Heart right ventricle (tissue), 16 donors: ENCODE data around the gene COPS6. TPM values are rescaled to one million over a fixed set of nuclear protein-coding genes. Genes with fewer than 3 reads are reported as not detected.

Experiments used
- ATAC-seq, 8 donors: fragments of 200-7000 bp; cut with Tn5 transposase; one replicate each; pipeline ENCODE4 v1.9.1; 2020; ENCODE audit warnings: mild to moderate bottlenecking in 8 of 8, moderate library complexity in 8 of 8, moderate number of reproducible peaks in 1 of 8
- DNase-seq, 2 donors: peaks; one replicate each; pipeline ENCODE4 v3.0.0-alpha.2; 2020
- H3K27ac ChIP-seq, 10 donors: fragments of 200-600 bp; sonication (generic) in 2 of 10; one replicate each; pipeline versions ENCODE4 v1.5.0 to v1.8.0; 2020 to 2022; ENCODE audit warnings: mild to moderate bottlenecking in 3 of 10
- H3K27me3 ChIP-seq, 7 donors: fragments of 200-600 bp; one replicate each; pipeline ENCODE4 v1.8.0; 2021 to 2022; ENCODE audit warnings: mild to moderate bottlenecking in 2 of 7
- H3K36me3 ChIP-seq, 9 donors: fragments of 200-600 bp; sonication (generic) in 1 of 9; one replicate each; pipeline versions ENCODE4 v1.5.0 to v1.8.0; 2020 to 2022; ENCODE audit warnings: mild to moderate bottlenecking in 2 of 9
- H3K4me1 ChIP-seq, 9 donors: fragments of 200-600 bp; sonication (generic) in 1 of 9; one replicate each; pipeline versions ENCODE4 v1.5.0 to v1.8.0; 2020 to 2022; ENCODE audit warnings: mild to moderate bottlenecking in 4 of 9
- H3K4me3 ChIP-seq, 10 donors: fragments of 200-600 bp; sonication (generic) in 2 of 10; one replicate each; pipeline versions ENCODE4 v1.5.0 to v1.8.0; 2020 to 2022; ENCODE audit warnings: mild to moderate bottlenecking in 7 of 10, moderate library complexity in 2 of 10
- H3K9me3 ChIP-seq, 11 donors: fragments of 200-600 bp in 10 of 11; sonication (generic) in 2 of 11; one replicate each; pipeline versions ENCODE4 v1.5.0 to v1.8.0; 2013 to 2022; ENCODE audit warnings: mild to moderate bottlenecking in 2 of 11, control low read depth in 1 of 11, moderate library complexity in 1 of 11
- CTCF ChIP-seq, 9 donors: fragments of 200-600 bp; sonication (generic) in 2 of 9; IDR thresholded peaks; one replicate each; pipeline versions ENCODE4 v1.5.0 to v1.8.0; 2021 to 2022; ENCODE audit warnings: antibody characterized with exemption in 9 of 9, mild to moderate bottlenecking in 5 of 9, moderate library complexity in 1 of 9
- WGBS, 2 donors: extraction: QIAGEN DNeasy Blood & Tissue Kit; methylation state at CpG; one replicate each; pipeline ENCODE4 v1.1.7; 2013; ENCODE audit warnings: inconsistent platforms in 1 of 2; 5-methylcytosine and 5-hydroxymethylcytosine counted together
- intact Hi-C, 10 donors: fragments of 100-400 bp; cut with DNase I; formaldehyde crosslinking; loops; one replicate each; pipeline versions ENCODE4 v1.11.1 to v1.14.2; 2022
- microRNA-seq, 2 donors: library from miRNA; unstranded; fragments of <30 nt; microRNA quantifications; one replicate each; pipeline ENCODE4 v1.2.0, GENCODE V29; 2021
- polyA plus RNA-seq, 2 donors: library from polyadenylated mRNA; stranded (reverse); fragments of 200-250 nt; gene quantifications; one replicate each; pipeline ENCODE4 v1.2.3, GENCODE V29; 2013
- total RNA-seq, 10 donors: library from RNA; stranded (reverse); fragmentation: NEBNext Ultra II Directional in 3 of 10; extraction: Animal tissue kit (Norgen Biotek cat#: 25700) in 3 of 10; gene quantifications; one replicate each; pipeline versions ENCODE4 v1.2.1 to v1.2.4, GENCODE V29; 2021 to 2023
- donor health status: Arrhythmogenic right ventricular cardiomyopathy.
- donor health status: ischemic (EF 13 %, LVEDD 7.1; RV severe dilation, severe dysfunction).
- donor health status: healthy with polysubstance abuse.
- donor health status: DM: no; HTN: yes; CAD: no.
- donor health status: DM: no; HTN: no; CAD: no.
- donor health status: ischemic (EF 25% LVEDD 6.9; RV normal size, moderate dysfunction).
- donor health status: ischemic (EF 25% LVEDD 5.7; RV mildly dilated, moderate dysfunction).
- donor health status: healthy.
- donor health status: DM: yes; HTN: yes; CAD: no.
- donor health status: Ischemic cardiomyopathy.
- donor health status: ischemic (EF 35%, LVEDD 5.7; RV mildly dilated, moderate dysfunction).
- donor health status: nonischemic (EF 11% LVEDD 7.7; RV severe dilation, severe dysfunction).
- donor health status: DM: yes; HTN: yes; CAD: no.
- donor health status: PGD.
- donor health status: ischemic (EF 29% LVEDD 5.4; RV normal size, mild dysfunction).
- donor health status: nonischemic (EF 23%, LVEDD 6.1; RV moderate dilation, normal function).

The COPS6 gene
- total and polyA plus RNA-seq, 12 donors: 106 to 135 (median 116) TPM

DNA sequence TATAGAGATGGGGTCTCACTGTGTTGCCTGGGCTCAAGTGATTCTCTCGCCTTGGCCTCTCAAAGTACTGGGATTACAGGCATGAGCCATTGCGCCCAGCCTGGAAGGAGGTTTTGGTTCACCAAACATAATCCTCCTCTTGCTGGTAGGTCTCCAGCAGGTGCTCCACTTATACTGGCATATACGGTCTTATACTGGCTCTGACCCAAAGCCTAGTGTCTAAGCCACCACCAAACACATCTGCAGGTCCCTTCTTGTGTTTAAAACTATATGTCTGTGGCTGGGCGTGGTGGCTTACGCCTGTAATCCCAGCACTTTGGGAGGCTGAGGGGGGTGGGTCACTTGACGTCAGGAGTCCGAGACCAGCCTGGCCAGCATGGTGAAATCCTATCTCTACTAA lies 43.4 kb downstream of the COPS6 start:
- intact Hi-C loops: loop anchor here (2.0 to 10.0 kb wide), 9 partner anchors 80 to 273 kb away; partner anchors contain the start of genes PVRIG (in 5 of the 10) and TRIM4 (in 1 of the 10)
- H3K27ac ChIP-seq: no peak overlapping the region
- WGBS, 2 donors: 60 to 67% methylated on average over 7 of the region's 7 CpGs

DNA sequence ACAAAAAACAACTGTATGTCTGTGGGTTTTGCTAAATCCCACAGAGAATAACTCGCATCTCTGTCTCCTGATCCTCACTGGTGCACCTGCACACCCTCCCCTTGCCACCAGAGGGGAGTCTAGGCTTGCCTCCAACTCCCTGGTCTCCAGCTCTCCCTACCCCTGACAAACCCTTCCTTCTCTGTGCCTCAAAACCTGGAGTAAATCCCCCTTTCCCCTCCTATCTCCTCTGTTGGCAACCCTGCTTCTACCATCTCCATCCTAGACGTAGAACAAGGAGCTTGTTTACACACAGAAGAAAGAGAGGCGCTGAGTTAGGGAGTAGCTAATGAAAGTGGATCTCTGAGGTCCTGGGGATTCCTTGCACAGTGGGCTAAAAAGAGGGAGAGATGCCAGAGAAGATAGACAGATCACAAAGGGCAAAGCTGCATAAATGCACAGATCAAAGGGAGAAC lies 44.0 kb downstream of the COPS6 start:
- ATAC-seq: peak in 7 of 8 donors; percentile 69 to 83 (median 80)
- Histone ChIP-seq H3K27me3 (peaks cover 0 to 6% (median 0%) of the 10 kb centered on the region in 7 donors), H3K36me3 (no peaks in the 10 kb centered on the region), H3K4me3 (no peak overlapping the region), H3K9me3 (no peaks in the 10 kb centered on the region), H3K4me1 (peaks cover 3 to 18% (median 8%) of the 10 kb centered on the region in 9 donors), H3K27ac (no peak overlapping the region)
- 18 to 24% methylated on average over 3 of the region's 3 CpGs for WGBS, 2 donors
- peak; percentile 40 to 89 (median 79) for TF ChIP-seq CTCF (IDR thresholded peaks at IDR 0.05)
- intact Hi-C loops: loop anchor here (2.0 to 10.0 kb wide), 9 partner anchors 80 to 272 kb away; partner anchors contain the start of genes PVRIG (in 5 of the 10) and TRIM4 (in 1 of the 10)
- peak in 1 of 2 donors; percentile 39 for DNase-seq

More for the DNA sequence above, 43.4 kb downstream of the COPS6 start:
- TF ChIP-seq CTCF (IDR thresholded peaks at IDR 0.05): no peak
- Histone ChIP-seq H3K9me3 (no peaks in the 10 kb centered on the region), H3K4me3 (no peak overlapping the region), H3K27me3 (peaks cover 0 to 6% (median 0%) of the 10 kb centered on the region in 7 donors), H3K36me3 (no peaks in the 10 kb centered on the region), H3K4me1 (peaks cover 7 to 24% (median 10%) of the 10 kb centered on the region in 9 donors)
- no peak for ATAC-seq
- DNase-seq: no peak

DNA sequence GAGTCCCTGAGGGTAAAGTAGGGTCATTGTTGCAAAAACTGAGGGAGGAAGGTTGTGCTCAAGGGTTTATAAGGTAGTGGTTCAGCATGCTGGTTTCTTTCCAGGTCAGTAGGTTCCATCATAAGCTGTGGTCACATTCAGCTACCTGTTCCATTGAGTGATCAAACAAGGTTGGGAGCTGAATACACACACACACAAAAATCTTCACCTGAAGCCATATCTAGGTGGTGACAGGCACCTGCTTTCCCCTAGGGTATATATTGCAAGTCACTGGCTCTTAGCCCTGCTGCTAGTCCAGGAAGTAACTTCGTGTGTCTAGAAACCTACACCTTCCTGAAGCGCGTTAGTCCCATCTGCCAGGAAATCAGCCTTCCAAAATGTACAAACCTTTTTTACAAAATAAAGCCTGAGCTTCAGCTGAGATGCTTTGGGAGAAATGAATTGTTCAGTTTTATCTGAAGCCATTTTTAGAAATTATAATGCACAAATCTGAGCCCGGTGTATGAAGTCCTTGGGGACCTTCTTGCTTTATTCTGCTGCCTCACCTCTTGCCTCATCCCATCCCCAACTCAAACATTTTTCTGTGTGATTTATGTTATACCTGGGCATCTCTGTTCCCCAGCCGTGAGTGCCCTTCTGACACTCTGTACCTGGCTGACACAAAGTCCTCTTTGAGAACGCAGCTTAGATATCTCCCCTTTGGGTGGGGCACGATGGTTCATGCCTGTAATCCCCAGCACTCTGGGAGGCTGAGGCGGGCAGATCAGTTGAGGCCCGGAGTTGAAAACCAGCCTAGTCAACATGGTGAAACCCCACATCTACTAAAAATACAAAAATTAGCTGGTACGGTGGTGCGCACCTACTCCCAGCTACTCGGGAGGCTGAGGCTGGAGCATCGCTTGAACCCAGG lies 49.3 kb downstream of the COPS6 start:
- Histone ChIP-seq H3K4me3 (no peak overlapping the region), H3K27ac (no peak overlapping the region), H3K36me3 (no peaks in the 10 kb centered on the region), H3K4me1 (peaks cover 0 to 6% (median 0%) of the 10 kb centered on the region in 9 donors), H3K27me3 (peaks cover 0 to 11% (median 0%) of the 10 kb centered on the region in 7 donors), H3K9me3 (no peaks in the 10 kb centered on the region)
- intact Hi-C loops: loop anchor here in 2 of 10 donors (10.0 kb wide), 2 partner anchors 207 to 267 kb away; no protein-coding TSS in a partner anchor
- WGBS, 2 donors: 81% methylated on average over 13 of the region's 13 CpGs
- ATAC-seq (no peak), DNase-seq (no peak)
- no peak for TF ChIP-seq CTCF (IDR thresholded peaks at IDR 0.05)

DNA sequence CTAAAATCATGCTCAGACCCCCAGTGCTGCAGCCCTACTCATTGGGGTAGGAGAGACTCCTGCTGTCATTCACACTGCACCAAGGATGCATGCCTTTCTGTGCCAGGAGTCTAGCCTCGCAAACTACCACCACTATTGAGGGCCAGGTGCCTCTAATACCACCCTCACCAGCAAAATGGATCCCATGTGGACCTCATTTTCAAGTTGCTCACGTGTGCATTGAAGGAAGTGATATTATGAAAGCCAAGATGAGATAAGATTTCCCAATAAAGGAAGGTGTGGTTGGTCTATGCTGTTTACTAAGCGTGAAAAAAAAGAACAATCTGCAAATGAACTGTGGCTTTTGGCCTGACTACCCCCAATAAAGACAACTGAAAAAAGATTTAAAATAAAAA lies 52.8 kb downstream of the COPS6 start:
- Histone ChIP-seq H3K36me3 (no peaks in the 10 kb centered on the region), H3K9me3 (no peaks in the 10 kb centered on the region), H3K4me1 (peaks cover 0 to 6% (median 0%) of the 10 kb centered on the region in 9 donors), H3K27me3 (peaks cover 0 to 11% (median 0%) of the 10 kb centered on the region in 7 donors), H3K4me3 (no peak overlapping the region), H3K27ac (no peak overlapping the region)
- WGBS, 2 donors: 60 to 64% methylated on average over 3 of the region's 3 CpGs
- no peak for TF ChIP-seq CTCF (IDR thresholded peaks at IDR 0.05)
- DNase-seq: no peak
- no peak for ATAC-seq
- intact Hi-C loops: no loop called here

Small RNAs within 50 kb of the gene (microRNA-seq; reads per million reads assigned to microRNA genes)
- 1,747 to 1,770 reads per million in 2 donors for gene MIR106B
- 243 to 281 reads per million in 2 donors for gene MIR25
- 2,289 to 2,410 reads per million in 2 donors for gene MIR93

Other genes with a start within 250 kb of the COPS6 start
- gene OR2AE1, start 211.9 kb upstream of the COPS6 start, total RNA-seq: not detected
- gene OR2AE1, start 211.9 kb upstream of the COPS6 start, polyA plus RNA-seq: not detected
- 1 to 10 TPM; 5.0 to 9.6 (median 6.6) TPM for gene TRIM4, start 169.4 kb upstream of the COPS6 start, total RNA-seq
- gene TRIM4, start 169.4 kb upstream of the COPS6 start, polyA plus RNA-seq: 1 to 10 TPM; 6.8 to 8.6 TPM
- gene GJC3, start 159.3 kb upstream of the COPS6 start, total RNA-seq: under 1 TPM in 1 of 10 donors, not detected in 9; 0.44 TPM
- under 1 TPM in 1 of 2 donors, not detected in 1; 0.29 TPM for gene GJC3, start 159.3 kb upstream of the COPS6 start, polyA plus RNA-seq
- gene AZGP1, start 112.9 kb upstream of the COPS6 start, total RNA-seq: 100 to 1,000 TPM in 4 of 10 donors, 10 to 100 TPM in 6; 37.8 to 335 (median 74.4) TPM
- 100 to 1,000 TPM; 148 to 183 TPM for gene AZGP1, start 112.9 kb upstream of the COPS6 start, polyA plus RNA-seq
- 10 to 100 TPM; 37.4 to 68.9 (median 49.7) TPM for gene ZKSCAN1, start 73.4 kb upstream of the COPS6 start, total RNA-seq
- 10 to 100 TPM in 1 of 2 donors, 1 to 10 TPM in 1; 4.7 to 15.7 TPM for gene ZKSCAN1, start 73.4 kb upstream of the COPS6 start, polyA plus RNA-seq
- 1 to 10 TPM; 5.4 to 10.0 (median 6.9) TPM for gene ZSCAN21, start 39.2 kb upstream of the COPS6 start, total RNA-seq
- 1 to 10 TPM; 5.8 to 8.3 TPM for gene ZSCAN21, start 39.2 kb upstream of the COPS6 start, polyA plus RNA-seq
- gene ZNF3, start 7.2 kb upstream of the COPS6 start, total RNA-seq: 10 to 100 TPM; 14.1 to 17.8 (median 15.3) TPM
- gene ZNF3, start 7.2 kb upstream of the COPS6 start, polyA plus RNA-seq: 10 to 100 TPM in 1 of 2 donors, 1 to 10 TPM in 1; 9.0 to 17.7 TPM
- gene MCM7, start 12.4 kb downstream of the COPS6 start, total RNA-seq: 10 to 100 TPM; 11.6 to 30.4 (median 15.5) TPM
- 10 to 100 TPM; 22.7 to 25.1 TPM for gene MCM7, start 12.4 kb downstream of the COPS6 start, polyA plus RNA-seq
- 10 to 100 TPM in 9 of 10 donors, 1 to 10 TPM in 1; 8.4 to 14.4 (median 11.0) TPM for gene AP4M1, start 12.7 kb downstream of the COPS6 start, total RNA-seq
- 10 to 100 TPM; 15.9 to 20.6 TPM for gene AP4M1, start 12.7 kb downstream of the COPS6 start, polyA plus RNA-seq
- gene TAF6, start 30.4 kb downstream of the COPS6 start, total RNA-seq: 10 to 100 TPM; 28.0 to 43.3 (median 31.0) TPM
- gene TAF6, start 30.4 kb downstream of the COPS6 start, polyA plus RNA-seq: 10 to 100 TPM; 23.5 to 33.6 TPM
- gene CNPY4, start 30.7 kb downstream of the COPS6 start, total RNA-seq: 10 to 100 TPM in 1 of 10 donors, 1 to 10 TPM in 9; 4.9 to 10.8 (median 6.6) TPM
- 10 to 100 TPM; 11.7 to 13.7 TPM for gene CNPY4, start 30.7 kb downstream of the COPS6 start, polyA plus RNA-seq
- gene MBLAC1, start 38.0 kb downstream of the COPS6 start, total RNA-seq: 1 to 10 TPM; 1.2 to 3.5 (median 2.0) TPM
- 1 to 10 TPM; 2.6 to 2.9 TPM for gene MBLAC1, start 38.0 kb downstream of the COPS6 start, polyA plus RNA-seq
- gene LAMTOR4, start 59.9 kb downstream of the COPS6 start, total RNA-seq: 100 to 1,000 TPM in 1 of 10 donors, 10 to 100 TPM in 9; 72.3 to 102 (median 88.5) TPM
- 100 to 1,000 TPM; 147 to 210 TPM for gene LAMTOR4, start 59.9 kb downstream of the COPS6 start, polyA plus RNA-seq
- gene TRAPPC14, start 69.8 kb downstream of the COPS6 start, total RNA-seq: 10 to 100 TPM in 1 of 10 donors, 1 to 10 TPM in 9; 3.9 to 10.8 (median 7.6) TPM
- 10 to 100 TPM in 1 of 2 donors, 1 to 10 TPM in 1; 7.8 to 17.5 TPM for gene TRAPPC14, start 69.8 kb downstream of the COPS6 start, polyA plus RNA-seq
- 1 to 10 TPM in 9 of 10 donors, under 1 TPM in 1; 1.00 to 3.1 (median 1.5) TPM for gene GAL3ST4, start 79.6 kb downstream of the COPS6 start, total RNA-seq
- 1 to 10 TPM; 1.1 to 1.6 TPM for gene GAL3ST4, start 79.6 kb downstream of the COPS6 start, polyA plus RNA-seq
- 1 to 10 TPM in 1 of 10 donors, under 1 TPM in 7, not detected in 2; 0.11 to 1.1 (median 0.50) TPM for gene GPC2, start 88.4 kb downstream of the COPS6 start, total RNA-seq
- gene GPC2, start 88.4 kb downstream of the COPS6 start, polyA plus RNA-seq: under 1 TPM; 0.51 TPM
- 1 to 10 TPM in 3 of 10 donors, under 1 TPM in 6, not detected in 1; 0.32 to 1.5 (median 0.47) TPM for gene STAG3, start 88.9 kb downstream of the COPS6 start, total RNA-seq
- under 1 TPM; 0.13 to 0.66 TPM for gene STAG3, start 88.9 kb downstream of the COPS6 start, polyA plus RNA-seq
- 1 to 10 TPM in 1 of 10 donors, not detected in 9; 2.1 TPM for gene PVRIG, start 131.0 kb downstream of the COPS6 start, total RNA-seq
- gene PVRIG, start 131.0 kb downstream of the COPS6 start, polyA plus RNA-seq: under 1 TPM; 0.22 to 0.59 TPM
- gene SPDYE3, start 218.7 kb downstream of the COPS6 start, total RNA-seq: not detected
- under 1 TPM; 0.04 to 0.15 TPM for gene SPDYE3, start 218.7 kb downstream of the COPS6 start, polyA plus RNA-seq